HG03342 (cell line): ENCODE results near the gene TNIP2.
A peak's percentile ranks its signal among the peaks of the same experiment; 100 is the strongest.
"Not testable (repeated sequence)": the region's sequence is repeated elsewhere in the genome, so short reads cannot be mapped to it uniquely, and the experiment has no call there.

Experiments
- ATAC-seq: cut with Tn5 transposase; IDR thresholded peaks from one replicate; pipeline ENCODE4 v1.9.1; 2021; ENCODE audit warnings: mild to moderate bottlenecking, moderate library complexity; ENCODE audit not compliant: unreplicated experiment

Gene TNIP2

DNA sequence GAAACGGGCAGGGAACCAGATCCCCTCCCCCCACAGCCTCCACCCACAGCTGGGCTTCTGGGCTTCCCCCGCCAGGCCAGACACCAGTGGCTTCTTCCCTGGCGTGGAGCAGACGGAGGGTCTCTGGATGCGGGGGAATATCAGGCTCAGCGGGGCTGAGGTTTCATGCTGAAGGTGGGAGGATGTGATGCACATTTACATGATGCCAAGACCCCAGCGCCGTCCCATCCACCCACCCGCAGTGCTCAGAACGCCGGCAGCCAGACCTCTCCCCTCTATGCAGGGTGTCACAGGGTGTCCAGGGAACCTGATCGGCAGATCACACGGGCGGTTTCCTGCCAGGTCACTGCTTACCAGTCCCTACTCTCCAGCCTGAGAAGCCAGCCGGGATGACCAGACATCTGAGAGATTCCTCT, 12.8 kb upstream of the TNIP2 start:
- no peak for ATAC-seq

GRCh38 chr4:2768124-2768523, 12.0 kb upstream of the TNIP2 start:
- ATAC-seq, result no peak

DNA sequence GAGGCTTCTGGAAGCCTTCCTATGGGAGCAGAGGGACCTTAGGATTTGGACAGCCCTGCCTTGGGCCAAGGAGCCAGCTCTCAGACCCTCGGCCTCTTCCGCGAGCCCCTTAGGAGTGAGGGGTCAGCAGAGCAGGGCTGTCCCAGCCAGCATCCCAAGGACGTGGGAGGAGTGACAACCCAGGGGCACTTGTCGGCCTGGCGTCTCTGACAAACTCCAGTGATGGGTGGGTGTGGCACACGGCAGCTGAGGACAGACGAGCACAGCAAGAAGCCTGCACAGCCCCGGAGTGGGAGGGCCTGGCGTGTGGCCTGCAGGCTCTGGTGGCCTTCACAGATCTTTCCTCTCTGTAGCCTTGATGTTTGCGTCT, 11.6 kb upstream of the TNIP2 start:
- ATAC-seq, result no peak

DNA sequence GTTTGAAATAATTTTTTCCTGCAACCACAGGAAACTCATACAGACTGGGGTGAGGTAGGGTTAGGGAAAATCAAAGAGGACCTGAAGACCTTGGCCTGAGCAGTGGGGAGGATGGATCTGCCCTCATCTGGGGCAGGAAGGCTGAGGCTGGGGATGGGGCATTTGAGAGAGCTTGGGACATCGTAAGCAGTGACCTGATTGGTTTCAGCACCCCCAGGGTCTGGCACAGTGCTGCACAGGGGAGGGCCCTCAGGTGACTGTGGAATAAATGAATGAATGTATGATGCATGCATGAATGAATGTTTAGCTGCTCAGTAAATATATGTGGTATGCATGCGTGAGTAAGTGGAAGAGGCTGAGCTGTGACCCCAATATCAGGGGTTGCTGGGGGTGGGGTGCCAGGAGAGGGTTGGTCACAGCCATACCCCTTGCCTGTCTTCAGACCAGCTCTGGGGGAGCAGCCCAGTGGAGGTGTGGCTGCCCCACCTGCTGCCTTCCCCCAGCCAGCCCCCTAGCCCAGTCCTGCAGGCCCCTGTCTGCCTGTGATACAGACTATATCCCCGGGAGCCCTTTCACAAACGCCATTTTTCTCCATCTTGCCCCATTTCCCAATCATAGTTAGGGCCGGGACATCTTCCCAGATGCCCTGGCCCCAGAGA, 11.0 kb upstream of the TNIP2 start:
- no peak for ATAC-seq

GRCh38 chr4:2765832-2766526, 9.8 kb upstream of the TNIP2 start:
- no peak for ATAC-seq

DNA sequence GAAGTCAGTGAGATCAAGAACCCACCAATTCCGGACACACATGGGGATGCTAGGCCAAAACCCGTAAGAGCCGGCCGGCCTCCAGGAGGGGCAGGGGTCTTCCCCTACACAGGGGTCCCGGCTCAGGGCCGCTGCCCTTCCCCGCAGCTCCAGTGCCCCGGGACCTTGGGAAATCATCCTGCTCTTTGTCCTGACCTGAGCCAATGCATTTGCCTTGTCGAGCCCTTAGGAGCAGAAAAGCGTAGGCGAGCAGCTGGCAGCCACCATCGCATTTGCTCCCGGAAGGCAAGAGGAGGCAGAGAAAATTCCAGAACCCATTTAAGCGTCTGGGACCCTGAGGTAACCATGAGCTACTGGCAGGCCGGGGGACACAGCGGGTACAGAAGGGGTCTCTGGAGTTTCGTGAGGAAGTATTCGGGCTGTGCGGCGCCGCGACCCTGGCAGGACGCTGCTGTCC, 7.4 kb upstream of the TNIP2 start:
- no peak for ATAC-seq

GRCh38 chr4:2762486-2763370, 6.6 kb upstream of the TNIP2 start:
- ATAC-seq, result not testable (repeated sequence)

DNA sequence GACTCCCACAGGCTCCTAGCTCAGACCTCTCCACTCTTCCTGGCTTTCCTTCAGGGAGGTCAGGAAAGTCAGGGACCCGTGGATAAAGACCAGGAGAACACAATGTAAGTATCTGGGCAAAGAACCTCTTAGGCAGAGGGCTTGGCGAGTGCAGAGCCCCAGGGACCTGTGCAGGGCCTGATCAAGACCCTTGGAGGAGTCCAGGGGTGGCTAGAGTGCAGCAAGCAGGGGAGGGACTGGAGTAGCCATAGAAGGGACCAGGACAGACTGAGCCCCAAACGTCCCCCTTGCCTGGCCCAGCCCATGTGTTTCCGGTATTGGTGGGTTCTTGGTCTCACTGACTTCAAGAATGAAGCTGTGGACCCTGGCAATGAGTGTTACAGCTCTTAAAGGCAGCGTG, 5.9 kb upstream of the TNIP2 start:
- ATAC-seq, result no peak

GRCh38 chr4:2761035-2761923, 5.1 kb upstream of the TNIP2 start:
- no peak for ATAC-seq

- no peak for ATAC-seq
These were observed 1.3 kb upstream of the TNIP2 start for GRCh38 chr4:2757426-2757825.

GRCh38 chr4:2756691-2757350, 685 bp upstream of the TNIP2 start:
- no peak for ATAC-seq

GRCh38 chr4:2754848-2755819, 1.0 kb downstream of the TNIP2 start:
- ATAC-seq, result no peak

GRCh38 chr4:2753436-2753835, 2.7 kb downstream of the TNIP2 start:
- no peak for ATAC-seq

GRCh38 chr4:2750719-2751605, 5.2 kb downstream of the TNIP2 start:
- ATAC-seq, result no peak

- ATAC-seq, result no peak
These were observed 9.0 kb downstream of the TNIP2 start for GRCh38 chr4:2746891-2747695.

DNA sequence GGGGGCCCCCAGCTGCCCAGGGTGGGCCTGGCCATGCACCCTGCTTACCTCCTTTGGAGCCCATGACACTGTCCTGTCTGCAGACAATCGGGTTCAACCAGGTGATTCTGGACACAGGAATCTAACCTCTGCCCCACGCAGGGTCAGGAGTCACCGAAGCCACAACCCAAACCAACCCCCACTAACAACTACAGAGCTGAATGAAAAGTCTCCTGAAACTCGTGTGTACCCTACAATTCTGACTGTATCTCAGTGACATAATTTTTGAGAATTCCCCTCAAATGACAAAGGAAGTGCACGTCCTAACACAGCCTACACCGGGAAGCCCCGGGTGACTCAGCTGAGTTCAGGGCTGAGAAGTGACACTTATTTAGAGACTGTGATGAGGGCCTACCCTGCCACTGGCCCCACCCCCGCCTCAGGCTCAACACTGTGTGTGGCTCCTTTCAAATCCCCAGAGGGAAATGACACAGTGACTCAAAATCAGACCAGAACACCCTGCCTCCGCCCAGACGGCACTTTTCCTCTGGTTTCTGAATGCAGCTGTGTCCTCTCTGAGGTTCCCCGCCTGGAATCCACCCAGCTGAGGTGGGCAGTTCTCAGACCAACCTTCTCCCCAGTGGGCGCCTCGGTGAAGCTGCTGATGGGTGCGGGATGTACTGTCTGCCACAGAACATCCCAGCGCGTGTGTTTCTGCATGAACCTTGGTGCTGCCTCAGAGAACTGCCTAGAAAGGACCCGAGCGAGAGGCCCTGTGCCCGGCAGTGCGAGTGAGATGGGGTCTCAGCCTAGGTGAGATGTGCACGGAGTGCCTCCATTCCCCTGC, 9.9 kb downstream of the TNIP2 start:
- ATAC-seq, result peak; percentile 91
